H1 (cell line): ENCODE data around the gene SNX27.

ENCODE experiments used
- ATF3 ChIP-seq: IDR thresholded peaks from 2 replicates; pipeline ENCODE4 v1.6.1; 2011; ENCODE audit warnings: low read depth, mild to moderate bottlenecking, low read length; ENCODE audit not compliant: insufficient read depth
- CTCF ChIP-seq, 3 experiments: IDR thresholded peaks; 1 replicate in 2 of 3; 2 replicates in 1 of 3; pipeline versions ENCODE4 v1.5.1 to v1.6.1; 2011; ENCODE audit warnings: low read length in 3 of 3, mild to moderate bottlenecking in 3 of 3, inconsistent platforms in 2 of 3, low read depth in 1 of 3, moderate library complexity in 1 of 3; ENCODE audit not compliant: insufficient read depth in 1 of 3; ENCODE audit errors: control extremely low read depth in 1 of 3
- MAX ChIP-seq: IDR thresholded peaks from 2 replicates; pipeline ENCODE4 v1.6.1; 2012; ENCODE audit warnings: inconsistent platforms
- NRF1 ChIP-seq: IDR thresholded peaks from 2 replicates; pipeline ENCODE4 v1.6.1; 2011; ENCODE audit warnings: mild to moderate bottlenecking, low read depth, low read length, improper control_type of control experiment
- POLR2AphosphoS5 ChIP-seq: IDR thresholded peaks from 2 replicates; pipeline ENCODE4 v1.6.1; 2011; ENCODE audit warnings: low read depth, low read length
- TAF1 ChIP-seq: IDR thresholded peaks from 2 replicates; pipeline ENCODE4 v1.6.1; 2011; ENCODE audit warnings: mild to moderate bottlenecking, low read depth, low read length
- YY1 ChIP-seq: IDR thresholded peaks from 2 replicates; pipeline ENCODE4 v1.6.1; 2011; ENCODE audit warnings: low read depth, mild to moderate bottlenecking, low read length

- TF ChIP-seq CTCF (IDR thresholded peaks at IDR 0.05; ENCODE audit: control extremely low read depth in 1 of 3, insufficient read depth in 1 of 3, low read depth in 1 of 3, low read length in 3 of 3) = no peak
- TF ChIP-seq POLR2AphosphoS5 = no peak
- no peak for TF ChIP-seq YY1
- TF ChIP-seq TAF1 = no peak
- no peak for TF ChIP-seq NRF1
- no peak for TF ChIP-seq ATF3
- TF ChIP-seq MAX = no peak
Observed at GRCh38 chr1:151606384-151606783, 5.5 kb upstream of the SNX27 start.
